PFSK-1 (cell line): Measurements from ENCODE around the gene ERBB4.

Source experiments
- FOXP2 ChIP-seq: optimal IDR thresholded peaks from 2 replicates; pipeline ENCODE3; 2011; ENCODE audit warnings: borderline replicate concordance, control low read depth, inconsistent platforms; ENCODE audit not compliant: insufficient read depth; ENCODE audit errors: extremely low read length, extremely low read depth
- POLR2AphosphoS5 ChIP-seq: IDR thresholded peaks from 2 replicates; pipeline ENCODE4 v1.6.1; 2012; ENCODE audit warnings: low read depth, mild to moderate bottlenecking, control low read depth, low read length, moderate library complexity
- REST ChIP-seq, 2 experiments: IDR thresholded peaks; 2 replicates each; pipeline versions ENCODE4 v1.6.1 to v1.8.0; 2011 to 2012; ENCODE audit warnings: low read depth in 2 of 2, low read length in 2 of 2, control low read depth in 1 of 2, inconsistent platforms in 1 of 2, mild to moderate bottlenecking in 1 of 2, moderate library complexity in 1 of 2; ENCODE audit not compliant: insufficient read depth in 1 of 2
- SIN3A ChIP-seq: IDR thresholded peaks from 2 replicates; pipeline ENCODE4 v1.6.1; 2012; ENCODE audit warnings: mild to moderate bottlenecking, low read length, moderate library complexity, borderline replicate concordance; ENCODE audit not compliant: insufficient read depth
- TAF1 ChIP-seq: IDR thresholded peaks from 2 replicates; pipeline ENCODE4 v1.6.1; 2012; ENCODE audit warnings: low read length, control low read depth, borderline replicate concordance; ENCODE audit not compliant: insufficient read depth

The ERBB4 gene

GRCh38 chr2:211674715-211675114 is 863.9 kb downstream of the ERBB4 start:
- TF ChIP-seq FOXP2 (no peak), REST (IDR thresholded peaks at IDR 0.05; ENCODE audit: insufficient read depth in 1 of 2, low read depth in 2 of 2, low read length in 2 of 2) (no peak), TAF1 (no peak), POLR2AphosphoS5 (no peak), SIN3A (no peak)

- no peak for TF ChIP-seq SIN3A
- no peak for TF ChIP-seq REST (IDR thresholded peaks at IDR 0.05; ENCODE audit: insufficient read depth in 1 of 2, low read depth in 2 of 2, low read length in 2 of 2)
- TF ChIP-seq TAF1 = no peak
- no peak for TF ChIP-seq FOXP2
- TF ChIP-seq POLR2AphosphoS5 = no peak
Observed at GRCh38 chr2:211673133-211673905, 865.3 kb downstream of the ERBB4 start.

GRCh38 chr2:211671977-211672376 is 866.6 kb downstream of the ERBB4 start:
- TF ChIP-seq TAF1 (no peak), POLR2AphosphoS5 (no peak)

- TF ChIP-seq REST (IDR thresholded peaks at IDR 0.05; ENCODE audit: insufficient read depth in 1 of 2, low read depth in 2 of 2, low read length in 2 of 2) (no peak), TAF1 (no peak), FOXP2 (no peak)
Observed at GRCh38 chr2:211665299-211665698, 873.3 kb downstream of the ERBB4 start.

GRCh38 chr2:211664321-211664720 is 874.3 kb downstream of the ERBB4 start:
- no peak for TF ChIP-seq POLR2AphosphoS5
- no peak for TF ChIP-seq FOXP2
- no peak for TF ChIP-seq REST (IDR thresholded peaks at IDR 0.05; ENCODE audit: insufficient read depth in 1 of 2, low read depth in 2 of 2, low read length in 2 of 2)
- TF ChIP-seq SIN3A = no peak
- no peak for TF ChIP-seq TAF1
